Activated CD8-positive, alpha-beta memory T cell treated with anti-CD3 and anti-CD28 coated beads, Interleukin-2, amount 10 ng/mL, durations not matched to agents 7 days and 5 days (primary cell): Measurements from ENCODE around the gene LDB2. TPM values are rescaled to one million over a fixed set of nuclear protein-coding genes. Genes with fewer than 3 reads are reported as not detected.

Source experiments
- ATAC-seq: fragments of 150-1000 bp; cut with Tn5 transposase; one replicate; pipeline ENCODE4 v1.10.0; 2021; ENCODE audit warnings: moderate library complexity
- CTCF ChIA-PET: fragments of 350-600 bp; sonication (Branson Sonifier 250); formaldehyde crosslinking; loops from one replicate; lab custom pipeline; 2021; ENCODE audit warnings: antibody characterized with exemption; lab: Charles Lee
- DNase-seq: peaks from one replicate; pipeline ENCODE4 v3.0.0-alpha.2; 2020
- H3K27ac Mint-ChIP-seq: one replicate; pipeline ENCODE4 v1.8.0; 2021; ENCODE audit warnings: mild to moderate bottlenecking, mixed read lengths
- H3K27me3 Mint-ChIP-seq: one replicate; pipeline ENCODE4 v1.8.0; 2021; ENCODE audit warnings: mixed read lengths
- H3K36me3 Mint-ChIP-seq: one replicate; pipeline ENCODE4 v1.8.0; 2021; ENCODE audit warnings: mild to moderate bottlenecking, mixed read lengths
- H3K4me1 Mint-ChIP-seq: one replicate; pipeline ENCODE4 v1.8.0; 2021; ENCODE audit warnings: mixed read lengths
- H3K4me3 Mint-ChIP-seq: one replicate; pipeline ENCODE4 v1.8.0; 2021; ENCODE audit warnings: mild to moderate bottlenecking, moderate library complexity, mixed read lengths
- H3K9me3 Mint-ChIP-seq: one replicate; pipeline ENCODE4 v1.8.0; 2022; ENCODE audit warnings: low read depth, mixed read lengths
- total RNA-seq, 2 experiments: library from RNA; stranded (reverse); gene quantifications; one replicate each; pipeline ENCODE4 v1.2.3, GENCODE V29; 2021

Gene LDB2
- total RNA-seq, 2 experiments from 2014 or later, result not detected

GRCh38 chr4:16492872-16493271, 405.6 kb downstream of the LDB2 start:
- Mint-ChIP-seq H3K27me3 (no peaks in the 10 kb centered on the region), H3K9me3 (no peaks in the 10 kb centered on the region), H3K27ac (no peak overlapping the region), H3K4me1 (no peaks in the 10 kb centered on the region), H3K4me3 (no peak overlapping the region), H3K36me3 (no peaks in the 10 kb centered on the region)
- DNase-seq (no peak), ATAC-seq (no peak)
- CTCF ChIA-PET, result no interaction called here

GRCh38 chr4:16489226-16489625, 409.2 kb downstream of the LDB2 start:
- no peaks in the 10 kb centered on the region for H3K36me3 Mint-ChIP-seq
- no peak overlapping the region for H3K27ac Mint-ChIP-seq
- CTCF ChIA-PET, result no interaction called here
- ATAC-seq (no peak), DNase-seq (no peak)
- no peak overlapping the region for H3K4me3 Mint-ChIP-seq
- no peaks in the 10 kb centered on the region for H3K27me3 Mint-ChIP-seq
- H3K9me3 Mint-ChIP-seq, result no peaks in the 10 kb centered on the region
- H3K4me1 Mint-ChIP-seq, result no peaks in the 10 kb centered on the region

- CTCF ChIA-PET, result no interaction called here
- H3K36me3 Mint-ChIP-seq, result no peaks in the 10 kb centered on the region
- H3K4me3 Mint-ChIP-seq, result no peak overlapping the region
- H3K9me3 Mint-ChIP-seq, result no peaks in the 10 kb centered on the region
- ATAC-seq (no peak), DNase-seq (no peak)
- H3K27ac Mint-ChIP-seq, result no peak overlapping the region
- H3K27me3 Mint-ChIP-seq, result no peaks in the 10 kb centered on the region
- H3K4me1 Mint-ChIP-seq, result no peaks in the 10 kb centered on the region
Measured at GRCh38 chr4:16488084-16488483, 410.4 kb downstream of the LDB2 start.

GRCh38 chr4:16484711-16485110, 413.7 kb downstream of the LDB2 start:
- H3K9me3 Mint-ChIP-seq, result no peaks in the 10 kb centered on the region
- H3K4me1 Mint-ChIP-seq, result no peaks in the 10 kb centered on the region
- no peak overlapping the region for H3K4me3 Mint-ChIP-seq
- no peak overlapping the region for H3K27ac Mint-ChIP-seq
- DNase-seq (no peak), ATAC-seq (no peak)
- CTCF ChIA-PET, result no interaction called here
- no peaks in the 10 kb centered on the region for H3K27me3 Mint-ChIP-seq
- no peaks in the 10 kb centered on the region for H3K36me3 Mint-ChIP-seq

GRCh38 chr4:16483540-16483939, 414.9 kb downstream of the LDB2 start:
- CTCF ChIA-PET, result no interaction called here
- no peak for DNase-seq

GRCh38 chr4:16480011-16480410, 418.4 kb downstream of the LDB2 start:
- no peak overlapping the region for H3K27ac Mint-ChIP-seq
- no peaks in the 10 kb centered on the region for H3K36me3 Mint-ChIP-seq
- H3K27me3 Mint-ChIP-seq, result no peaks in the 10 kb centered on the region
- no peak for ATAC-seq
- CTCF ChIA-PET, result no interaction called here
- H3K9me3 Mint-ChIP-seq, result no peaks in the 10 kb centered on the region
- no peak overlapping the region for H3K4me3 Mint-ChIP-seq
- no peak for DNase-seq
- H3K4me1 Mint-ChIP-seq, result no peaks in the 10 kb centered on the region

More at GRCh38 chr4:16483540-16483939, 414.9 kb downstream of the LDB2 start:
- Mint-ChIP-seq H3K4me1 (no peaks in the 10 kb centered on the region), H3K9me3 (no peaks in the 10 kb centered on the region), H3K4me3 (no peak overlapping the region), H3K36me3 (no peaks in the 10 kb centered on the region), H3K27ac (no peak overlapping the region), H3K27me3 (no peaks in the 10 kb centered on the region)
- no peak for ATAC-seq

GRCh38 chr4:16472537-16472936, 425.9 kb downstream of the LDB2 start:
- H3K4me1 Mint-ChIP-seq, result no peaks in the 10 kb centered on the region
- H3K27me3 Mint-ChIP-seq, result no peaks in the 10 kb centered on the region
- H3K4me3 Mint-ChIP-seq, result no peak overlapping the region
- DNase-seq, result no peak
- CTCF ChIA-PET, result no interaction called here
- peaks cover 3% of the 10 kb centered on the region for H3K9me3 Mint-ChIP-seq
- no peak overlapping the region for H3K27ac Mint-ChIP-seq
- H3K36me3 Mint-ChIP-seq, result no peaks in the 10 kb centered on the region
- ATAC-seq, result no peak

GRCh38 chr4:16467061-16467460, 431.4 kb downstream of the LDB2 start:
- H3K4me3 Mint-ChIP-seq, result no peak overlapping the region
- no peaks in the 10 kb centered on the region for H3K27me3 Mint-ChIP-seq
- H3K27ac Mint-ChIP-seq, result no peak overlapping the region
- ATAC-seq (no peak), DNase-seq (no peak)
- no peaks in the 10 kb centered on the region for H3K36me3 Mint-ChIP-seq
- no peaks in the 10 kb centered on the region for H3K9me3 Mint-ChIP-seq
- H3K4me1 Mint-ChIP-seq, result no peaks in the 10 kb centered on the region
- CTCF ChIA-PET, result no interaction called here

- Mint-ChIP-seq H3K27me3 (no peaks in the 10 kb centered on the region), H3K4me1 (no peaks in the 10 kb centered on the region), H3K4me3 (no peak overlapping the region), H3K27ac (no peak overlapping the region), H3K9me3 (no peaks in the 10 kb centered on the region), H3K36me3 (no peaks in the 10 kb centered on the region)
- CTCF ChIA-PET, result no interaction called here
- DNase-seq (no peak), ATAC-seq (no peak)
Measured at GRCh38 chr4:16466581-16466980, 431.9 kb downstream of the LDB2 start.

GRCh38 chr4:16464651-16465050, 433.8 kb downstream of the LDB2 start:
- Mint-ChIP-seq H3K9me3 (no peaks in the 10 kb centered on the region), H3K4me1 (no peaks in the 10 kb centered on the region), H3K27me3 (no peaks in the 10 kb centered on the region), H3K36me3 (no peaks in the 10 kb centered on the region), H3K4me3 (no peak overlapping the region), H3K27ac (no peak overlapping the region)
- CTCF ChIA-PET, result no interaction called here
- ATAC-seq, result no peak
- no peak for DNase-seq

- no peak for DNase-seq
- ATAC-seq, result no peak
- Mint-ChIP-seq H3K36me3 (no peaks in the 10 kb centered on the region), H3K27ac (no peak overlapping the region), H3K4me3 (no peak overlapping the region), H3K9me3 (no peaks in the 10 kb centered on the region), H3K4me1 (no peaks in the 10 kb centered on the region), H3K27me3 (no peaks in the 10 kb centered on the region)
- CTCF ChIA-PET, result no interaction called here
Measured at GRCh38 chr4:16462656-16463055, 435.8 kb downstream of the LDB2 start.

- ATAC-seq (no peak), DNase-seq (no peak)
- Mint-ChIP-seq H3K36me3 (no peaks in the 10 kb centered on the region), H3K9me3 (no peaks in the 10 kb centered on the region), H3K27me3 (no peaks in the 10 kb centered on the region), H3K27ac (no peak overlapping the region), H3K4me3 (no peak overlapping the region), H3K4me1 (no peaks in the 10 kb centered on the region)
- CTCF ChIA-PET, result no interaction called here
Measured at GRCh38 chr4:16461362-16461761, 437.1 kb downstream of the LDB2 start.

- CTCF ChIA-PET, result no interaction called here
- H3K9me3 Mint-ChIP-seq, result no peaks in the 10 kb centered on the region
- no peak for ATAC-seq
- no peaks in the 10 kb centered on the region for H3K4me1 Mint-ChIP-seq
- H3K27ac Mint-ChIP-seq, result no peak overlapping the region
- H3K36me3 Mint-ChIP-seq, result no peaks in the 10 kb centered on the region
- H3K27me3 Mint-ChIP-seq, result no peaks in the 10 kb centered on the region
- H3K4me3 Mint-ChIP-seq, result no peak overlapping the region
- DNase-seq, result no peak
Measured at GRCh38 chr4:16457944-16458343, 440.5 kb downstream of the LDB2 start.
